ENCODE data around the gene CPEB4. TPM values are rescaled to one million over a fixed set of nuclear protein-coding genes. Genes with fewer than 3 reads are reported as not detected.

CPEB4 gene
- total and polyA plus RNA-seq, 10 of the 15 experiments (the other 5 are each of a cell fraction or from before 2014, with no cell fraction given): 6.9 to 33.1 (median 20.4) TPM

DNA sequence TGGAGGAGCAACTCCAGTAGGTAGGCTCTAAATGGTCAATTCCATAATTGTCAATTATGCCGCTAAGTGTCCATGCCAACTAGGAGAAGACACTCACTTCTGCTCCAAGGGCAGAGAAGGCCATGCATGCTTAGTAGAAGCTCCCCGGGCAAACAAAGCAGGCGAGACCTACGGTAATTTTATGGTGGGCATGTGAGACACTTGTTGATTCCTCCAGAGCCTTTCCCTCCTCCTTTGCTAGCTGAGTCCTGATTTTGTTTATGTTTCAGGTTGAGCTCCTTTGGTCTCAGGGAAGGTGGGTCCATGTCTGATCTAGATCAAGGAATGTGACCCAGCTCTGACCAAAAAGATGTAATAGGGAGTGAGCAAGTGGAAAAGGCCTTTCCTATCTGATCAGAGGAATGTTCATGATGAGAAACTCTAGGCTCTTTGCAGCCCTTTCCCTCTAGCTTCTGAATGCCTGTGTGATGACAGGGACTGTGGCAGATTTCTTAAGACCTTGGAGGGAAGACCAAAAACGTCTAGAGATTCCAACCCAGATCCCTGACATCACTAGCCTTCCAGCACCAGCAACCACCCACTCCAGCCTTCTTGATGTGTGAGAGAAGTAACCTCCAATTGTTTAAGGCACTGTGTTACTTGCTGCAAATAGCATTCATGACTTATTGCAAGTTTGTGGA, 7.7 kb upstream of the CPEB4 start (continued):
- TF ChIP-seq, protein P1, sequence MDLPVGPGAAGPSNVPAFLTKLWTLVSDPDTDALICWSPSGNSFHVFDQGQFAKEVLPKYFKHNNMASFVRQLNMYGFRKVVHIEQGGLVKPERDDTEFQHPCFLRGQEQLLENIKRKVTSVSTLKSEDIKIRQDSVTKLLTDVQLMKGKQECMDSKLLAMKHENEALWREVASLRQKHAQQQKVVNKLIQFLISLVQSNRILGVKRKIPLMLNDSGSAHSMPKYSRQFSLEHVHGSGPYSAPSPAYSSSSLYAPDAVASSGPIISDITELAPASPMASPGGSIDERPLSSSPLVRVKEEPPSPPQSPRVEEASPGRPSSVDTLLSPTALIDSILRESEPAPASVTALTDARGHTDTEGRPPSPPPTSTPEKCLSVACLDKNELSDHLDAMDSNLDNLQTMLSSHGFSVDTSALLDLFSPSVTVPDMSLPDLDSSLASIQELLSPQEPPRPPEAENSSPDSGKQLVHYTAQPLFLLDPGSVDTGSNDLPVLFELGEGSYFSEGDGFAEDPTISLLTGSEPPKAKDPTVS (IDR thresholded peaks at IDR 0.05; ENCODE audit: low read depth, low read length): no peak
- TF ChIP-seq, protein P2, sequence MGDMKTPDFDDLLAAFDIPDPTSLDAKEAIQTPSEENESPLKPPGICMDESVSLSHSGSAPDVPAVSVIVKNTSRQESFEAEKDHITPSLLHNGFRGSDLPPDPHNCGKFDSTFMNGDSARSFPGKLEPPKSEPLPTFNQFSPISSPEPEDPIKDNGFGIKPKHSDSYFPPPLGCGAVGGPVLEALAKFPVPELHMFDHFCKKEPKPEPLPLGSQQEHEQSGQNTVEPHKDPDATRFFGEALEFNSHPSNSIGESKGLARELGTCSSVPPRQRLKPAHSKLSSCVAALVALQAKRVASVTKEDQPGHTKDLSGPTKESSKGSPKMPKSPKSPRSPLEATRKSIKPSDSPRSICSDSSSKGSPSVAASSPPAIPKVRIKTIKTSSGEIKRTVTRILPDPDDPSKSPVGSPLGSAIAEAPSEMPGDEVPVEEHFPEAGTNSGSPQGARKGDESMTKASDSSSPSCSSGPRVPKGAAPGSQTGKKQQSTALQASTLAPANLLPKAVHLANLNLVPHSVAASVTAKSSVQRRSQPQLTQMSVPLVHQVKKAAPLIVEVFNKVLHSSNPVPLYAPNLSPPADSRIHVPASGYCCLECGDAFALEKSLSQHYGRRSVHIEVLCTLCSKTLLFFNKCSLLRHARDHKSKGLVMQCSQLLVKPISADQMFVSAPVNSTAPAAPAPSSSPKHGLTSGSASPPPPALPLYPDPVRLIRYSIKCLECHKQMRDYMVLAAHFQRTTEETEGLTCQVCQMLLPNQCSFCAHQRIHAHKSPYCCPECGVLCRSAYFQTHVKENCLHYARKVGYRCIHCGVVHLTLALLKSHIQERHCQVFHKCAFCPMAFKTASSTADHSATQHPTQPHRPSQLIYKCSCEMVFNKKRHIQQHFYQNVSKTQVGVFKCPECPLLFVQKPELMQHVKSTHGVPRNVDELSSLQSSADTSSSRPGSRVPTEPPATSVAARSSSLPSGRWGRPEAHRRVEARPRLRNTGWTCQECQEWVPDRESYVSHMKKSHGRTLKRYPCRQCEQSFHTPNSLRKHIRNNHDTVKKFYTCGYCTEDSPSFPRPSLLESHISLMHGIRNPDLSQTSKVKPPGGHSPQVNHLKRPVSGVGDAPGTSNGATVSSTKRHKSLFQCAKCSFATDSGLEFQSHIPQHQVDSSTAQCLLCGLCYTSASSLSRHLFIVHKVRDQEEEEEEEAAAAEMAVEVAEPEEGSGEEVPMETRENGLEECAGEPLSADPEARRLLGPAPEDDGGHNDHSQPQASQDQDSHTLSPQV (IDR thresholded peaks at IDR 0.05): no peak
- no peak for TF ChIP-seq MYC (IDR thresholded peaks at IDR 0.05; ENCODE audit: insufficient read depth, insufficient read length, insufficient replicate concordance, low read length, severe bottlenecking)
- no peak for TF ChIP-seq SMC3 (IDR thresholded peaks at IDR 0.05; ENCODE audit: borderline replicate concordance, low read length)
